ENCODE results near the gene TMEM191B.
"Not testable (repeated sequence)": the region's sequence is repeated elsewhere in the genome, so short reads cannot be mapped to it uniquely, and the experiment has no call there.

The TMEM191B gene

DNA sequence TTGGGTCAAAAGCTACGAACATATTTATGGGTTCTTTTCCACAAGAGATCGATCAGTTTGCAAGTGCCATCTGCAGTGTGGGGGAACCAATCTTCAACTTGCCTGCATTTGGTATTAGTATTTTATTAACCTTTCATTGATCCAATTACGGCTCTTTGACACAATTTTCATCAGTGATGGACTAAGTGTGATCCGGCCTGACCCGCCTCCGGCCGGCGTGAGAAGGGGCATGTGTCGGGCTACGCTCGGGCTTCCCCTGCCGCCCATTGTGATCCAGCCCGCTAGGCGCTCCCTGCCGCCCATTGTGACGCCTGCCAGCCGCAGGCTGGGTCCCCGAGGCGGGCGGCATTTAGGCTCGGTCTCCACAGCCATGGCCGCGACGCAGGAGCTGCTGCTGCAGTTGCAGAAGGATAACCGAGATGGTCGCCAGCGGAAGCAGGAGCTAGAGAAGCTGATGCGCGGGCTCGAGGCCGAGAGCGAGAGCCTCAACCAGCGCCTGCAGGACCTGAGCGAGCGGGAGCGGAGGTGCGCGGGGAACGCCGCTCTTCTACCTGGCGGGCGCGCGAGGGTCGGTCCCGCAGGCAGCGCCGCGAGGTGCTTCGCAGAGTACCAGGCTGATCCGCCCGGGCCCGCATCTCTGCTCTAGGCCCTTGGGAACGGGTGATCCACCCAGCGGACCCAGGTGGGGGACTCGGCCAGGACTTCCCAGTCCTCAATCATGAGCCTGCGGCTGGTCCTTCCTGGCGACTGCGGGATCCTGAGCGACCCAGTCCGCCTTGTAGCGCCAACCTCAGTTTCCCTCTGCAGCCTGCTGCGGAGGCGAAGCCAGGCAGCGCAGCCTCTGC, at the start of gene TMEM191B:
Gene TMEM191B (plus strand): TSS at position 51 of the 845 bp plus-strand sequence. CDS start 179 bp downstream, at position 230.
- not testable (repeated sequence) for H3K4me3 ChIP-seq (ENCODE audit: low read length)

GRCh38 chr22:18496227-18496626, 31.4 kb upstream of the TMEM191B start:
- not testable (repeated sequence) for H3K4me3 ChIP-seq (ENCODE audit: low read length); DNase-seq (ENCODE audit: low read depth)

More for the DNA sequence above, at the start of gene TMEM191B:
- not testable (repeated sequence) for DNase-seq (ENCODE audit: low read depth)

DNA sequence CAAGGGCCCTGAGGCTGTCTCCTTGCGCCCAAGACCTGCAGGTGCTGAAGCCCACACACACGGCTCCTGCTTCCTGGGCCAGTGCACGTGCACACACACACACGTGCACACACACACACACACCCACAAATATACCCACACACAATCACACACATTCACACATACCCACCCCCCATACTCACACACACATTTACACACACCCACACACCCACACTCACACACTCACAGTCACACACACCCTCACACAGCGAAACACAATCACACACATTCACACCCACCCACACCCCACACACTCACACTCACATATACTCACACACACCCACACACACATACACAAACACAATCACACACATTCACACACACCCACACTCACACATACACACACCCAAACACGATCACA, 16.3 kb upstream of the TMEM191B start:
- DNase-seq (ENCODE audit: low read depth); H3K4me3 ChIP-seq (ENCODE audit: low read length): not testable (repeated sequence)

DNA sequence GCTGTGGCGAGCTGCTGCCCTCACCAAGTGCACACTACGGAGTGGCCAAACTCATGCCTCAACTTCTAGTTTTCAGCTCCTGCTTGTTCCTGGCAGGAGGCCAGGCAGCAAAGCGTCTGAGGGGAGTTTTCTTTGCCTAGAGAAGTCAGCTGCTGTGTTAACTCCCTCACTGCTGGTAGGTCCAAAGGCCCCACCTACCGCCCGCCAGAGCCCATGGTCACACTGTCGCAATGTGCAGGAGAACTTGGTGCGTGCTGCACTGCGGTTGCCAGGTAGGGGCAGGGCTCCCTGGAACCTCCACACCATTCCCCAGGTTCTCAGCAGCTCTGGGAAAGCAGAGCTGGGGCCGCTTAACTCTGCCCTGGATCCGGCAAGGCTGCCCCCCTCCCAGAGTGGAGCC, 15.2 kb upstream of the TMEM191B start:
- not testable (repeated sequence) for H3K4me3 ChIP-seq (ENCODE audit: low read length); DNase-seq (ENCODE audit: low read depth)

- H3K4me3 ChIP-seq (ENCODE audit: low read length); DNase-seq (ENCODE audit: low read depth): not testable (repeated sequence)
Observed at GRCh38 chr22:18513454-18513853, 14.1 kb upstream of the TMEM191B start.

GRCh38 chr22:18518061-18518460, 9.5 kb upstream of the TMEM191B start, which contains the start of gene GGTLC3:
Gene GGTLC3 (minus strand): TSS chr22:18518161. CDS start chr22:18517897, 264 bp downstream.
- not testable (repeated sequence) for DNase-seq (ENCODE audit: low read depth); H3K4me3 ChIP-seq (ENCODE audit: low read length)

DNA sequence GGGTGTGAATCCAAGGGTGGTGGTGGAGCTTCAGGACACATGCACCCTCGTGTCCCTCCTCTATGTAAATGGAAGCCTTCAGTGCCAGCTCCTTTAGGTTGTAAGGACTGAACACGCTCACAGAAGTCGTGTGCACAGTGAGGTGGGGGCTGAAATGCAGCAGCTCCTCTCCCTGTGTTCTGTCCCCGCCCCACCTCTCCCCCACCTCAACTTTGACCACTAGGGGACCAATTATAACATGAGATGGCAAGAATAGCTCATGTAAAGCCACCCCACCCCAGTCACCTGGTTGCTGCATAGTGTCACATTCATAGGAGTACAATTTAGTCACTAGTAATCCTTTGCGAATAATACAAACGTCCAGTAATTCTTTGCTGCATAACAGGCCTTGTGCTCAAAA, 4.8 kb upstream of the TMEM191B start:
- DNase-seq (ENCODE audit: low read depth); H3K4me3 ChIP-seq (ENCODE audit: low read length): not testable (repeated sequence)

GRCh38 chr22:18523328-18523727, 4.3 kb upstream of the TMEM191B start:
- H3K4me3 ChIP-seq (ENCODE audit: low read length); DNase-seq (ENCODE audit: low read depth): not testable (repeated sequence)

GRCh38 chr22:18528597-18529415, 1.2 kb downstream of the TMEM191B start:
- peak; percentile 26 for DNase-seq (ENCODE audit: low read depth)
- H3K4me3 ChIP-seq (ENCODE audit: low read length) = peak overlapping the region; percentile 35

DNA sequence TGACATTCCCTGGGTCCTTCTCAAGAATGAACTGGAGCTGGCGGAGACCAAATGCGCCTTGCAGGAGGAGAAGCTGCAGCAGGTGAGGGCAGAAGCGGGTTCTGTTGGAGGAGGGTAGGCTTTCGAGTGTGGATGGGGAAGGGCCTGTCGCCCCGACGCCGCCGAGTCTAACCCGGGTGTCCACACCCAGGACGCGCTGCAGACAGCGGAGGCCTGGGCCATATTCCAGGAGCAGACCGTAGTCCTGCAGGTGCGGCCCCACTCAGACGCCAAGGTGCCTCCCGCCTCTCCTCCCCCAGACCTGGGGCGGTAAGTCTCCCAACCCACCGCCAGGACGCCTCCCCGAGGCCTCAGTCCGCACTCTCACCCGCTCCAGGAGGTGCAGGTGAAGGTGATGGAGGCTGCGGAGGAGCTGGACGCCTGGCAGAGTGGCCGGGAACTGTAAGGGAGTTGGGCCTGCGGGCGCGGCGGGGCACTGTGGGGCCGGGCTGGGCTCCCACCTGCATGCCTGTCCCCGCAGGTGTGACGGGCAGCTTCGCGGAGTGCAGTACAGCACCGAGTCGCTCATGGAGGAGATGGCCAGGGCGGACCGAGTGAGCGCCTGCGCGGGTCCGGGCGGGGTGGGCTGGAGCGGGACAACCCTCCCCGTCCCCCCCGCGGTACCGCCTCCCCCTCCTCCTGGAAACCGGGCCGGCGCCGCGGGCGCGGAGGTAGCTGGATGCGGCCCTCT, 2.0 kb downstream of the TMEM191B start:
- H3K4me3 ChIP-seq (ENCODE audit: low read length); DNase-seq (ENCODE audit: low read depth): not testable (repeated sequence)

DNA sequence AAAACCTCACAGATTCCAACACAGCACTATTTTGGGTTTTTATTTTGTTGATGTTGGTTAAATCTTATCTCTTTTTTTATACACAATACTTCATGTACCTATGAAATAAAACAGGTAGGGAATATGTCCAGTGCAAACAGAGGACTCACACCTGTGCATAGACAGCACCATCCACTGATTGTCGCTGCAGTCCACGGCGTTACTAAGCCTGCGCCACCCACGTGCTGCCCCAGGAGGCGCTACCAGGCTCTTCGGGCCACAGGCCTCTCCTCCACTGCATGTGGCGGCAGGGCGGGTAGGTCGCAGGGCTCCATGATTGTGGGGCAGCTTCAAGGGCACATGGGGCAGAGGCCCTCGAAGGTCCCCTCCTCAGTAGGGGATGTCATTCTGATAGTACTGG, 6.0 kb downstream of the TMEM191B start:
- DNase-seq (ENCODE audit: low read depth) = not testable (repeated sequence)

GRCh38 chr22:18534315-18534714, 6.7 kb downstream of the TMEM191B start:
- not testable (repeated sequence) for H3K4me3 ChIP-seq (ENCODE audit: low read length); DNase-seq (ENCODE audit: low read depth)

More for the DNA sequence above, 6.0 kb downstream of the TMEM191B start:
- H3K4me3 ChIP-seq (ENCODE audit: low read length) = not testable (repeated sequence)

DNA sequence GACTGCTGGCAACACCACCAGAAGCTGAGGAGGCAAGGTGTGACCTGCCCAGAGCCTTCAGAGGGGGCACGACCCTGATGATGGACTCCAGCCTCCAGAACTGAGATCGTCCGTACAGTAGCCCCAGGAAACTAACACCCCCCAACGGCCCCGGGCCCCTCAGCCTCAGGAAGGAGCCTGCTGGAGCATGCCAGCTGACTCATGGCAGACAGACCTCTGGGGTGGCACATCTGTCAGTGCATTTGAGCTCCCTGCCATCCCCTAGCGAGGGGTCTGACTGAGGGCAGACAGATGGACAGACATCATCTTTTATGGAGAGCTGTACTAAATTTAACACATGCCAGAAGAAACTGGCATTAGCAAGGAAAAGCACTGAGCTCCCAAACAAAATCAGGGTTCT, 12.4 kb downstream of the TMEM191B start:
- not testable (repeated sequence) for DNase-seq (ENCODE audit: low read depth); H3K4me3 ChIP-seq (ENCODE audit: low read length)

GRCh38 chr22:18543400-18543799, 15.8 kb downstream of the TMEM191B start:
- DNase-seq (ENCODE audit: low read depth); H3K4me3 ChIP-seq (ENCODE audit: low read length): not testable (repeated sequence)

DNA sequence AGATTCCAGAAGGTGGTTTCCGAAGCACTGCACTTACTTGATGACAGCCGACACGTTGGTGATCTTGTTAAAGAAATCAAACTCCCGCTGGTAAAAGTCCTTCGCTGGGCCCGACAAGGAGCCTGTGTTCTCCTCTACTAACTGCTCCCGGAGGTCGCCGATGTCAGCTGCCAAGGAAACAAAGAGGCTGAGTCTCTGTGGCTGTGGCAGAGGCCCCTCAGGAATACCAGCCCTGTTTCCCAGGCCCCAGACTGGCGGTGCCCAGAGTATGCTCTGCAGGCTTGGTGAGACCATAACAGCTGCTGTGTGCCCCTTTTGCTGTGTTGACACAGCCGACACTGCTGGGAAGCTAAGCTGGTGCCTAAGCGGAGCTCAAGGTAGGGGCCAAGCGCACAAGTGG, 17.0 kb downstream of the TMEM191B start:
- not testable (repeated sequence) for H3K4me3 ChIP-seq (ENCODE audit: low read length); DNase-seq (ENCODE audit: low read depth)

DNA sequence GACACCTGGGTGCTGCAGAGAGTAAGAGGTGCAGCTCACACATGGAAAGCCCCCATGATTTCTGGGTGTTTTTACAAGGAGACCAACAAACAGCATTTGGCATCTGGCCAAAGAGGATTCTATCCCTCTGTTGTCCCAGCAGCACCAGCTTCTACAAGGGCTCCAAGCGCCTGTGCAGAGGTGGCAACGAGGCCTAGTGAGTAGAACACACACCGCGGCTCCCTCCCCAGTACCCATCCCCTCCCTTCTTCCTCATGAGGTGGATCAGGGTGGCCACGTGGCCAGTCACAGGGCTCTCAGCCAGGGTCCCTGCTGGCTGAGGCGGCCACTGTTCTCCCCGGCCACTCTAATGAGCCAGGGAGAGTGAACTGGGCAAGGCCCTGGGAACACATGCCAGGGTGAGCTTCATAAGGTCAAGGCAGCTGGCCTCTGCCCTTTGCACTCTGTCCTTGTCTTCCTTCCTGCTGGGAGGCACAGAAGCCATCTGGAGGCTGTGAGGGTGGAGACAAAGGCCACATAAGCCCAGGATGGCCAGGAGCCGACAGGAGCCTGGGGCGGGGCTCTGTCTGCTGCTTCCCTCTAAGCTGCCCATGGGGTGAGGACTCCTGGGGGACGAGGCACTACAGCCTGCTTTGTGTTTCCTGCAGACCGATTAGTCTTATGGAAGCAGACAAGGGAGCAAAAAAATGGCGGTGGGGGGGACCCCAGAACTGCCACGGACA, 22.0 kb downstream of the TMEM191B start:
- not testable (repeated sequence) for DNase-seq (ENCODE audit: low read depth); H3K4me3 ChIP-seq (ENCODE audit: low read length)

DNA sequence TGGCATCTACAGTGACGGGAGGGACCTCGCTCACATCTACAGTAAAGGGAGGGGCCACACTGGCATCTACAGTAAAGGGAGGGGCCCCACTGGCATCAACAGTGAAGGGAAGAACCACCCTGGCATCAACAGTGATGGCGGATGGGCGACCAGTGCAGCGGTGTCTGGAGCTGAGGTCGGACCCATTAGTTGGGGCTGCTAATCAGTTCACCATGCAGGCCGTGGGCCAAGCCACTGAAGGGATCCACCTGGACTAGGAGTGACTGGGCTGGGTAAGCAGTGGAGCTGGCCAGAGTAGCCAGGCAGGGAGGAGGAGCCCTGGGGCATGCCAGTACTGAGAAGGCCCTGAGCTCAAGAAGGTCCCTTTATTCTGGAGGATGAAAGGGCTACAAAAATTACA, 23.4 kb downstream of the TMEM191B start:
- H3K4me3 ChIP-seq (ENCODE audit: low read length); DNase-seq (ENCODE audit: low read depth): not testable (repeated sequence)

DNA sequence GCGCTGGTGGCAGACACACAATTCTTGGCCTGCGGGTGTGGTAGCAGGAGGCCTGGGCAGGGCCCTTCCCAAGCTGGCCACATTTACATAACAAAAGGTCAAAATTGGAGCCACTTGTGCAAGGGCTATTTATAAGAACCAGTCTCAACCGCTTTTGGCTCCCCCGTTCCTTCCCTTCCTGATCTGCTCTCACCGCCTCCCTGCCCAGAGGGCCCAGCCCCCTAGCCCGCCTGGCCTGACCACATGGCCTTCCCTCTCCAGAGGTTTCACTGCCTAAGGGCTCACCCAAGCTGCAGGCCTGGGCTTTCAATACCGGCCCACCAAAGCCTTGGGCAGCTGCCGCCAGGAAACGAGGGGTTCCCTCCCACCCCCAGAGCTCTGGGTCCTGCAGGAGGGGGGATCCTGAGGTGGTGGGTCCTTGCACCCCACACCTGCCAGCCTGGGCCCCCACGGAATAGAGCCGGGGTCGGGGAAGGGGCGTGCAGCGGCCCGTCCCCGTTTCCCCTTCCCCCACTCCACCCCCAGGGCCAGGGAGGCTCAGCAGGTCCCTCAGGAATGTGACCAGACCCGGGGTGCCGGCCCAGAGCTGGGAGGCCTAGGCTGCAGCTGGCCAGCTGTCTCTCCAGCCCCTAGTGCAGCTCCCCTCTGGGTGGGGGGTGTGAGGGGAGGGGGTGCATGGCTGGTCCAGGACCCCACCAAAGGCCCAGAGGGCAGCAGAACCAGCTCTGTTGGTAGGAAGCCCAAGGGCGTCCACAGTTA, 25.4 kb downstream of the TMEM191B start:
- not testable (repeated sequence) for H3K4me3 ChIP-seq (ENCODE audit: low read length); DNase-seq (ENCODE audit: low read depth)

Data from retinal pigment epithelial cell (primary cell).